ENCODE data around the gene FAT1.

DNA sequence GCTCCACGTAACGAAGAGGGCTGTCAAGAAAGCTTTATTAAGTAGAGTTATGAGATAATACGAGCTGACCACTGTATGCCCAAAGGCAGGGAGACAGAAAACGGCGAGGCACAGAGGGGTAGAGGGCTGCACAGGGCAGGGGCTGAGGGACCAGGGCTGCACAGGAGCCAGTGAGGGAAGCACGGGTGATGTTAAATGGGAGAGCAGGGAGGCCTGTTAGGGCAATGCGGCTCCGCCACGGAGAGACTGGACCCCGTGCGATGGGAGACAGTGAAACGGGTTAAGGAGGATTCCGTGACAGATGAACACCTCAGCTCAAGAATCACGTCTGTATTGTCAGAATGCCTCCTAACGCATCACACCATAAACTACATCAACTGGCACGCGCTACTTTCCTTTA, 25.1 kb downstream of the FAT1 start:
- TF ChIP-seq, protein P1, sequence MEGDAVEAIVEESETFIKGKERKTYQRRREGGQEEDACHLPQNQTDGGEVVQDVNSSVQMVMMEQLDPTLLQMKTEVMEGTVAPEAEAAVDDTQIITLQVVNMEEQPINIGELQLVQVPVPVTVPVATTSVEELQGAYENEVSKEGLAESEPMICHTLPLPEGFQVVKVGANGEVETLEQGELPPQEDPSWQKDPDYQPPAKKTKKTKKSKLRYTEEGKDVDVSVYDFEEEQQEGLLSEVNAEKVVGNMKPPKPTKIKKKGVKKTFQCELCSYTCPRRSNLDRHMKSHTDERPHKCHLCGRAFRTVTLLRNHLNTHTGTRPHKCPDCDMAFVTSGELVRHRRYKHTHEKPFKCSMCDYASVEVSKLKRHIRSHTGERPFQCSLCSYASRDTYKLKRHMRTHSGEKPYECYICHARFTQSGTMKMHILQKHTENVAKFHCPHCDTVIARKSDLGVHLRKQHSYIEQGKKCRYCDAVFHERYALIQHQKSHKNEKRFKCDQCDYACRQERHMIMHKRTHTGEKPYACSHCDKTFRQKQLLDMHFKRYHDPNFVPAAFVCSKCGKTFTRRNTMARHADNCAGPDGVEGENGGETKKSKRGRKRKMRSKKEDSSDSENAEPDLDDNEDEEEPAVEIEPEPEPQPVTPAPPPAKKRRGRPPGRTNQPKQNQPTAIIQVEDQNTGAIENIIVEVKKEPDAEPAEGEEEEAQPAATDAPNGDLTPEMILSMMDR (IDR thresholded peaks at IDR 0.05), result no peak
- TF ChIP-seq POLR2A (IDR thresholded peaks at IDR 0.05), result no peak

Measured in body of pancreas (tissue), 4 donors.